Measurements from ENCODE around the gene FRMPD2.

FRMPD2 gene

GRCh38 chr10:48215486-48216203 lies 58.9 kb downstream of the FRMPD2 start:
- peak; percentile 89 for TF ChIP-seq CTCF (IDR thresholded peaks at IDR 0.05)

GRCh38 chr10:48214716-48215485 lies 59.6 kb downstream of the FRMPD2 start:
- no peak for TF ChIP-seq CTCF (IDR thresholded peaks at IDR 0.05)

- no peak for TF ChIP-seq CTCF (IDR thresholded peaks at IDR 0.05)
Observed at GRCh38 chr10:48213047-48213446, 61.4 kb downstream of the FRMPD2 start.

- no peak for TF ChIP-seq CTCF (IDR thresholded peaks at IDR 0.05)
Observed at GRCh38 chr10:48211777-48212176, 62.7 kb downstream of the FRMPD2 start.

- TF ChIP-seq CTCF (IDR thresholded peaks at IDR 0.05) = no peak
Observed at GRCh38 chr10:48210966-48211365, 63.5 kb downstream of the FRMPD2 start.

- TF ChIP-seq CTCF (IDR thresholded peaks at IDR 0.05) = no peak
Observed at GRCh38 chr10:48210391-48210790, 64.1 kb downstream of the FRMPD2 start.

- no peak for TF ChIP-seq CTCF (IDR thresholded peaks at IDR 0.05)
Observed at GRCh38 chr10:48209241-48209640, 65.3 kb downstream of the FRMPD2 start.

Measured in LNCAP (cell line).